Measurements from ENCODE around the gene NMD3. TPM values are rescaled to one million over a fixed set of nuclear protein-coding genes. Genes with fewer than 3 reads are reported as not detected.

The NMD3 gene
- total RNA-seq, 2 donors from 2014 or later, result 33.5 to 45.5 TPM

- H3K36me3 ChIP-seq, result peaks cover 8% of the 10 kb centered on the region
- H3K4me3 ChIP-seq, result no peak overlapping the region
- H3K9ac ChIP-seq (ENCODE audit: low read depth in 2 of 2, low read length in 2 of 2), result no peak overlapping the region
- H3K9me3 ChIP-seq, result no peaks in the 10 kb centered on the region
- no peaks in the 10 kb centered on the region for H3K4me1 ChIP-seq
- intact Hi-C loops (cut with DNase I), result no loop called here
- DNase-seq, result no peak
- H3K27me3 ChIP-seq, result no peaks in the 10 kb centered on the region
- H3K27ac ChIP-seq, result no peak overlapping the region
- no peak for TF ChIP-seq CTCF (IDR thresholded peaks at IDR 0.05)
These were observed 29.0 kb downstream of the NMD3 start for GRCh38 chr3:161250116-161250515.

- H3K27me3 ChIP-seq, result no peaks in the 10 kb centered on the region
- no peak for TF ChIP-seq CTCF (IDR thresholded peaks at IDR 0.05)
- no peak overlapping the region for H3K27ac ChIP-seq
- H3K4me1 ChIP-seq, result no peaks in the 10 kb centered on the region
- no peak overlapping the region for H3K9ac ChIP-seq (ENCODE audit: low read depth in 2 of 2, low read length in 2 of 2)
- DNase-seq, result no peak
- no peak overlapping the region for H3K4me3 ChIP-seq
- peaks cover 8% of the 10 kb centered on the region for H3K36me3 ChIP-seq
- H3K9me3 ChIP-seq, result no peaks in the 10 kb centered on the region
- intact Hi-C loops (cut with DNase I), result no loop called here
These were observed 30.6 kb downstream of the NMD3 start for GRCh38 chr3:161251716-161252115.

GRCh38 chr3:161252143-161252542 is 31.0 kb downstream of the NMD3 start:
- intact Hi-C loops (cut with DNase I), result no loop called here
- Histone ChIP-seq H3K4me3 (no peak overlapping the region), H3K36me3 (peaks cover 8% of the 10 kb centered on the region), H3K27ac (no peak overlapping the region), H3K27me3 (no peaks in the 10 kb centered on the region), H3K9ac (ENCODE audit: low read depth in 2 of 2, low read length in 2 of 2) (no peak overlapping the region), H3K4me1 (no peaks in the 10 kb centered on the region), H3K9me3 (no peaks in the 10 kb centered on the region)
- TF ChIP-seq CTCF (IDR thresholded peaks at IDR 0.05), result no peak
- DNase-seq, result no peak

GRCh38 chr3:161253711-161254110 is 32.6 kb downstream of the NMD3 start:
- intact Hi-C loops (cut with DNase I), result no loop called here
- peaks cover 8% of the 10 kb centered on the region for H3K36me3 ChIP-seq
- no peak overlapping the region for H3K4me3 ChIP-seq

GRCh38 chr3:161254861-161255260 is 33.8 kb downstream of the NMD3 start:
- no peak overlapping the region for H3K4me3 ChIP-seq
- H3K4me1 ChIP-seq, result no peaks in the 10 kb centered on the region
- H3K27ac ChIP-seq, result no peak overlapping the region
- H3K9ac ChIP-seq (ENCODE audit: low read depth in 2 of 2, low read length in 2 of 2), result no peak overlapping the region
- intact Hi-C loops (cut with DNase I), result no loop called here
- H3K27me3 ChIP-seq, result no peaks in the 10 kb centered on the region
- no peak for DNase-seq
- H3K36me3 ChIP-seq, result peaks cover 8% of the 10 kb centered on the region
- no peak for TF ChIP-seq CTCF (IDR thresholded peaks at IDR 0.05)
- no peaks in the 10 kb centered on the region for H3K9me3 ChIP-seq

More at GRCh38 chr3:161253711-161254110, 32.6 kb downstream of the NMD3 start:
- TF ChIP-seq CTCF (IDR thresholded peaks at IDR 0.05), result no peak
- Histone ChIP-seq H3K27me3 (no peaks in the 10 kb centered on the region), H3K4me1 (no peaks in the 10 kb centered on the region), H3K9me3 (no peaks in the 10 kb centered on the region), H3K9ac (ENCODE audit: low read depth in 2 of 2, low read length in 2 of 2) (no peak overlapping the region), H3K27ac (no peak overlapping the region)
- no peak for DNase-seq

- H3K27ac ChIP-seq, result no peak overlapping the region
- no peaks in the 10 kb centered on the region for H3K4me1 ChIP-seq
These were observed 41.9 kb downstream of the NMD3 start for GRCh38 chr3:161263057-161263456.

More at GRCh38 chr3:161263057-161263456, 41.9 kb downstream of the NMD3 start:
- no peaks in the 10 kb centered on the region for H3K9me3 ChIP-seq
- no peak overlapping the region for H3K4me3 ChIP-seq
- no peak for DNase-seq
- H3K27me3 ChIP-seq, result no peaks in the 10 kb centered on the region
- intact Hi-C loops (cut with DNase I), result no loop called here
- H3K36me3 ChIP-seq, result no peaks in the 10 kb centered on the region
- TF ChIP-seq CTCF (IDR thresholded peaks at IDR 0.05), result no peak
- no peak overlapping the region for H3K9ac ChIP-seq (ENCODE audit: low read depth in 2 of 2, low read length in 2 of 2)
